Inflammatory macrophage treated with lipopolysaccharide for 1 hour (primary cell): ENCODE results near the gene BRD9.
"Not testable (repeated sequence)": the region's sequence is repeated elsewhere in the genome, so short reads cannot be mapped to it uniquely, and the experiment has no call there.

ENCODE experiments used
- DNase-seq, 2 donors: peaks; one replicate each; pipeline ENCODE4 v3.0.0-alpha.2; 2020 to 2022

BRD9 gene

GRCh38 chr5:892394-893136 lies at the start of gene BRD9, which contains the start of gene TRIP13:
Gene BRD9, minus strand, starts transcription at chr5:892801. Its CDS starts 144 bp downstream, at chr5:892657.
Gene TRIP13, plus strand, starts transcription at chr5:892884. Its CDS starts 115 bp downstream, at chr5:892999.
- peak; percentile 76 for DNase-seq

- DNase-seq: not testable (repeated sequence)
Measured at GRCh38 chr5:940741-941140, 48.1 kb upstream of the BRD9 start.

- DNase-seq: no peak
Measured at GRCh38 chr5:939368-939767, 46.8 kb upstream of the BRD9 start.

GRCh38 chr5:937151-937924 lies 44.7 kb upstream of the BRD9 start:
- no peak for DNase-seq

- DNase-seq: no peak
Measured at GRCh38 chr5:936149-937144, 43.8 kb upstream of the BRD9 start.

- DNase-seq: no peak
Measured at GRCh38 chr5:935510-936084, 43.0 kb upstream of the BRD9 start.

GRCh38 chr5:934381-934967 lies 41.9 kb upstream of the BRD9 start:
- not testable (repeated sequence) for DNase-seq

GRCh38 chr5:933951-934350 lies 41.4 kb upstream of the BRD9 start:
- DNase-seq: not testable (repeated sequence)

GRCh38 chr5:933251-933861 lies 40.8 kb upstream of the BRD9 start:
- no peak for DNase-seq

- DNase-seq: no peak
Measured at GRCh38 chr5:932628-933250, 40.1 kb upstream of the BRD9 start.

GRCh38 chr5:932151-932627 lies 39.6 kb upstream of the BRD9 start:
- no peak for DNase-seq

- no peak for DNase-seq
Measured at GRCh38 chr5:931570-932145, 39.1 kb upstream of the BRD9 start.

- no peak for DNase-seq
Measured at GRCh38 chr5:930866-931265, 38.3 kb upstream of the BRD9 start.

GRCh38 chr5:929596-929995 lies 37.0 kb upstream of the BRD9 start:
- DNase-seq: no peak

GRCh38 chr5:929182-929581 lies 36.6 kb upstream of the BRD9 start:
- not testable (repeated sequence) for DNase-seq

- DNase-seq: no peak
Measured at GRCh38 chr5:927172-928015, 34.8 kb upstream of the BRD9 start.

GRCh38 chr5:926417-927171 lies 34.0 kb upstream of the BRD9 start:
- no peak for DNase-seq

GRCh38 chr5:923281-923873 lies 30.8 kb upstream of the BRD9 start:
- peak; percentile 39 to 75 for DNase-seq
